ACHN (cell line): Measurements from ENCODE around the gene MAD1L1.

Source experiments
- DNase-seq: peaks from one replicate; pipeline ENCODE4 v3.0.0-alpha.2; 2015
- in situ Hi-C: cut with HindIII; loops from 2 replicates; pipeline ENCODE4 v1.10.0; 2017; ENCODE audit warnings: low sequenced_read_pairs, low pct_ligation_motif_present, low pct_unique_long_range_greater_than_20kb

The MAD1L1 gene

GRCh38 chr7:2224934-2225333, 7.8 kb downstream of the MAD1L1 start:
- no peak for DNase-seq
- in situ Hi-C loops: no loop called here

- DNase-seq: no peak
- in situ Hi-C loops: no loop called here
These were observed 8.2 kb downstream of the MAD1L1 start for GRCh38 chr7:2224491-2224928.

- in situ Hi-C loops: no loop called here
- DNase-seq: no peak
These were observed 9.4 kb downstream of the MAD1L1 start for GRCh38 chr7:2223321-2223720.

GRCh38 chr7:2222516-2222915, 10.2 kb downstream of the MAD1L1 start:
- DNase-seq: no peak
- in situ Hi-C loops: no loop called here

- in situ Hi-C loops: no loop called here
- no peak for DNase-seq
These were observed 11.8 kb downstream of the MAD1L1 start for GRCh38 chr7:2220954-2221353.

GRCh38 chr7:2220506-2220905, 12.2 kb downstream of the MAD1L1 start:
- in situ Hi-C loops: no loop called here
- no peak for DNase-seq

GRCh38 chr7:2220030-2220429, 12.7 kb downstream of the MAD1L1 start:
- in situ Hi-C loops: no loop called here
- DNase-seq: no peak

- in situ Hi-C loops: no loop called here
- DNase-seq: no peak
These were observed 13.1 kb downstream of the MAD1L1 start for GRCh38 chr7:2219606-2220005.

- in situ Hi-C loops: no loop called here
- DNase-seq: no peak
These were observed 13.6 kb downstream of the MAD1L1 start for GRCh38 chr7:2219136-2219535.

- DNase-seq: no peak
- in situ Hi-C loops: no loop called here
These were observed 14.3 kb downstream of the MAD1L1 start for GRCh38 chr7:2218444-2218785.

GRCh38 chr7:2217716-2218443, 14.9 kb downstream of the MAD1L1 start:
- in situ Hi-C loops: no loop called here
- no peak for DNase-seq

- no peak for DNase-seq
- in situ Hi-C loops: no loop called here
These were observed 15.5 kb downstream of the MAD1L1 start for GRCh38 chr7:2217206-2217605.

GRCh38 chr7:2215851-2216250, 16.9 kb downstream of the MAD1L1 start:
- DNase-seq: no peak
- in situ Hi-C loops: no loop called here

- in situ Hi-C loops: no loop called here
- no peak for DNase-seq
These were observed 18.1 kb downstream of the MAD1L1 start for GRCh38 chr7:2214636-2215035.

GRCh38 chr7:2213551-2214215, 19.1 kb downstream of the MAD1L1 start:
- no peak for DNase-seq
- in situ Hi-C loops: no loop called here

GRCh38 chr7:2212906-2213305, 19.8 kb downstream of the MAD1L1 start:
- in situ Hi-C loops: no loop called here
- no peak for DNase-seq

GRCh38 chr7:2211926-2212325, 20.8 kb downstream of the MAD1L1 start:
- in situ Hi-C loops: no loop called here
- DNase-seq: no peak

GRCh38 chr7:2211259-2211880, 21.4 kb downstream of the MAD1L1 start:
- DNase-seq: no peak
- in situ Hi-C loops: no loop called here

- no peak for DNase-seq
- in situ Hi-C loops: no loop called here
These were observed 22.0 kb downstream of the MAD1L1 start for GRCh38 chr7:2210551-2211258.
